HL-60 (cell line): ENCODE results near the gene LARP6.

Experiments used
- DNase-seq, 2 experiments: peaks; one replicate each; pipeline ENCODE4 v3.0.0-alpha.2; 2010 to 2020; ENCODE audit warnings: low read depth in 1 of 2, low spot score in 1 of 2
- H3K27ac ChIP-seq: fragments of 250-450 bp; sonication (Bioruptor Pico); replicated peaks from 2 replicates; pipeline ENCODE4 v1.5.1; 2020; ENCODE audit warnings: mild to moderate bottlenecking, moderate library complexity
- H3K27me3 ChIP-seq: fragments of 250-450 bp; sonication (Bioruptor Pico); 2 replicates; pipeline ENCODE4 v1.5.1; 2021; ENCODE audit warnings: mild to moderate bottlenecking, moderate library complexity; ENCODE audit not compliant: insufficient read depth, poor library complexity, severe bottlenecking
- H3K4me3 ChIP-seq: replicated peaks from 2 replicates; pipeline ENCODE4 v1.5.1; 2011; ENCODE audit warnings: mild to moderate bottlenecking, control low read depth, low read length; ENCODE audit not compliant: insufficient read depth
- CTCF ChIP-seq: IDR thresholded peaks from one replicate; pipeline ENCODE4 v1.5.1; 2011; ENCODE audit warnings: low read length, control low read depth, inconsistent platforms; ENCODE audit not compliant: insufficient read depth
- GABPA ChIP-seq: IDR thresholded peaks from 2 replicates; pipeline ENCODE4 v1.6.1; 2012; ENCODE audit warnings: low read depth
- POLR2AphosphoS5 ChIP-seq: IDR thresholded peaks from 2 replicates; pipeline ENCODE4 v1.6.1; 2012; ENCODE audit warnings: low read depth
- REST ChIP-seq: IDR thresholded peaks from 2 replicates; pipeline ENCODE4 v1.6.1; 2012; ENCODE audit warnings: low read depth; ENCODE audit not compliant: insufficient replicate concordance
- SPI1 ChIP-seq: IDR thresholded peaks from 2 replicates; pipeline ENCODE4 v1.6.1; 2012; ENCODE audit warnings: low read depth, mild to moderate bottlenecking, borderline replicate concordance

The LARP6 gene

DNA sequence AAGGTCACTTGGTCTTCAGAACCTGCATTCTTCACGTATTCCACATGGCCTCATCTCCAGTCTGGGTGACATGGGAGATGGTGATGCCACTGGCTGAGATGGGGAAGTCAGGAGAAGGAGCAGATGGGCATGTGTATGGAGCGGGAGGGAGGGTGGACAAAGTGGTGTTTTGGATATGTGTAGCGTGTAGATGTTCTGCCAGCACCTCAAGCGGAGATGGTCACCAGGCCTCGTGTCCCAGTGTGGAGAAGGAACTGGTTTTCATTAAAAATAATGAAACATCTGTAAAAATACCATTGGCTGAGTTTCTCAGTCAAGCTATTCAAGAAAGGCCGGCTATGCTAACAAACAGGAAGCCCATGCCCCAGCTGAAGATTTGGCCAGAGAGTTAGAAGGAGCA lies 26.2 kb downstream of the LARP6 start:
- DNase-seq, result no peak
- Histone ChIP-seq H3K27ac (no peak overlapping the region), H3K27me3 (no peaks in the 10 kb centered on the region), H3K4me3 (no peak overlapping the region)
- TF ChIP-seq GABPA (no peak), REST (no peak), SPI1 (no peak), CTCF (no peak), POLR2AphosphoS5 (no peak)

DNA sequence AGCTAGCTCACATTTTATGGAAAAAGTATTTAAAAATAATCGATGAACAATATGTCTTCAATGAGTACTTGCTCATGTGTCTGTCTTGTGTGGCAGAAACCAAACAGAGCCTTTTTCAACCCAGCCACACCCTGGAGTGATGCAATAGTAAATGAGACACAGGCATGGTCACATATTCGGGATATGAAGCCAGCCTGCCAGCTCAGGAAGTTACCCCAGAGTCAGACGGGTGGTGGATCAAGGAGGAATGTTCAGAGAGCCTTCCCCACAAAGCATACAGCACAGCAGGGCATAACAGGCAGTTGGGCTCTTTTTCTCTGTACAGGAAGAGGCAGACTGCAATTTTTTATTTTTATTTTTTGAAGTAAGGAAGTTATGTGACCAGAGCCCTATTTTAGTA lies 27.3 kb downstream of the LARP6 start:
- TF ChIP-seq SPI1 (no peak), POLR2AphosphoS5 (no peak), GABPA (no peak)
- Histone ChIP-seq H3K4me3 (no peak overlapping the region), H3K27ac (no peak overlapping the region), H3K27me3 (no peaks in the 10 kb centered on the region)
- DNase-seq, result peak in 1 of 2 experiments; percentile 44

DNA sequence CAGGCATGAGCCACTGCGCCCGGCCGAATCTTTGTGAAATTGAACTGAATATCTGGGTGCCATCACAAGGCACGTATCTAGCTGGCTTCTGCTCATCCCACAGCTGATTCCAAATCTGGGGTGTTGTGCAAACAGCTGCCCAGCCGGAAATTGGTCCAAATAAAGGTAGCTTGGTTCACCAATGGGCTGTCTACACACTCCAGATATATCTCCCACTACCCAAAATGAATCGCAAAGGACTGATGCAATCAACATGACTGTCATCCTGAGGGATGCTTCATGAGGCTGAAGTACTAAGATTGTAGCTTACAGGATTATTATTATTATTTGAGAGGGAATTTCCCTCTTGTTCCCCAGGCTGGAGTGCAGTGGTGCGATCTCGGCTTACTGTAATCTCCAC lies 28.1 kb downstream of the LARP6 start:
- TF ChIP-seq CTCF (no peak), GABPA (no peak), SPI1 (no peak), POLR2AphosphoS5 (no peak), REST (no peak)
- DNase-seq, result no peak
- no peak overlapping the region for H3K4me3 ChIP-seq
- H3K27ac ChIP-seq, result no peak overlapping the region
- H3K27me3 ChIP-seq, result no peaks in the 10 kb centered on the region

GRCh38 chr15:70823196-70823595 lies 30.8 kb downstream of the LARP6 start:
- DNase-seq, result no peak
- TF ChIP-seq GABPA (no peak), CTCF (no peak), REST (no peak), SPI1 (no peak), POLR2AphosphoS5 (no peak)
- Histone ChIP-seq H3K27me3 (no peaks in the 10 kb centered on the region), H3K27ac (no peak overlapping the region), H3K4me3 (no peak overlapping the region)
